GM21576 (cell line): ENCODE results near the gene VPS16.
A peak's percentile ranks its signal among the peaks of the same experiment; 100 is the strongest.

Source experiments
- ATAC-seq: cut with Tn5 transposase; IDR thresholded peaks from one replicate; pipeline ENCODE4 v1.9.1; 2021; ENCODE audit warnings: mild to moderate bottlenecking, moderate library complexity; ENCODE audit not compliant: unreplicated experiment

Gene VPS16

DNA sequence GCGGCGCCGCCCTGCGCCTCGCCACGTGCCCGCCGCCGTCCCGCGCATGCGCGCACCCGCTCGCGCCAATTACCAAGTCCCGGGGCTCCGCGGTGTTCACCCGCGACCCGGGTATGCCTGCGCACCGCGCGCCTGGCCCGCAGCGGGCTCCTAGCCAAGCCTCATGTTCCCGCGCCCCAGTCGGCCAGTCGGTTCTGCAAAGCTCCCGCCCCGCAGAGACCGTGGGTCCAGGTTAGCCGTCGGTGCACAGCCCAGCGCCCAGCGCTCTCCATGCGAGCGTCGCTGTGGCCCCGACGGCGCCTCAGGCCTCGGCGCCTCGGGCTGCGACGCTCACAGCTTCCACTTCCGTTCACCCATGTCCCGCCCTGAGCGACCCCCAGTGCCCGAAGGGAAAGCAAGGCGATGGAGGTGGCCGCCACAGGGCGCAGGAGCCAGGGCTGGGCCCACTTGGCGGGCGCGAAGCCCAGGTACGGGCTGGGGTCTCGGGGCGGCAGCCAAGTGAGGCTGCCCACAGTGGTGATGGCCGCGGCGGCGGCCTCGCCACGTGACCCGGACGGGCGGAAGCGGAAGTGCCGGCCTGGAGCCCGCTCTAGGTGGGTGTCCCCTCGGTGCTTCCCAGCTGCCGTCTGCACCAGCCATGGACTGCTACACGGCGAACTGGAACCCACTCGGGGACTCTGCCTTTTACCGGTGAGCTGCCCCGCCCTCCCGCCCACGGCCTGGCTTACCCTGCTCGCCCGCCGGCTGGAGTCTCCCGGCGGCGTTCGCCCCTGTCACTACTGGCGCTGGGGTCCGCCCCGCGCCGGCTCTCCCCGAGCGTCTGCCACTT, at the start of gene VPS16, which contains the start of gene PCED1A:
Gene VPS16, plus strand, starts transcription at position 608 of the 829 bp plus-strand sequence. Its CDS starts 30 bp downstream, at position 638.
Gene PCED1A, minus strand, starts transcription at position 518 of the 829 bp plus-strand sequence. CDS start 743 bp downstream, outside the sequence.
- peak; percentile 93 for ATAC-seq

GRCh38 chr20:2793471-2793870, 47.1 kb upstream of the VPS16 start:
- no peak for ATAC-seq

- no peak for ATAC-seq
These were observed 46.3 kb upstream of the VPS16 start for GRCh38 chr20:2794202-2794748.

DNA sequence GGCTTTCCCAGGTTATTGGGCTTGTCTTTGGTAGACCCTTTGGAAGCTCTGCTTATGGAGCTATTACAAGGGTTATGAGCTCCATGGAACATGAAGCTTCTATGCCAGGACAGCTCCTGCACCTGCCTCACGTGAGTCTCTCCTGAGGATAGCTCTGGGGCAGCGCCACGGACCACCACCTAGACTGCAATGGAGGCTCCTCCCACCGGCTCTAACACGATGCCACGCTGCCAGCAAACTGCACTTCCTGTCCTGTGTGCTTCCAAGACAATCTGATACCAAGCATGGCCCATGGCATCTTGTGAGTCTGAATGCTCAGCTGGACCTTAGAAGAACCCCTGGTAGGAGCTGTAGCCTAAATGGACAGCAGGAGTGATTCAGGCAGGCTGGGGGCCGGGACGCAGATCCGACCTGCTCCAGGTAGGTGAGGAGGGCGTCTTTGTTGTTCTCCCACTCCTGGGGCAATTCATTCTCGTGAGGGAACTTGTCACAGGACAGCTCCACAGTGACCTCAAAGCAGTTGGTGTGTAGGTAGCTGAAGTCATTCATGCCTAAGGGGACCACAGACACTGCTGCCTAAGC, 45.6 kb upstream of the VPS16 start:
- ATAC-seq, result no peak

DNA sequence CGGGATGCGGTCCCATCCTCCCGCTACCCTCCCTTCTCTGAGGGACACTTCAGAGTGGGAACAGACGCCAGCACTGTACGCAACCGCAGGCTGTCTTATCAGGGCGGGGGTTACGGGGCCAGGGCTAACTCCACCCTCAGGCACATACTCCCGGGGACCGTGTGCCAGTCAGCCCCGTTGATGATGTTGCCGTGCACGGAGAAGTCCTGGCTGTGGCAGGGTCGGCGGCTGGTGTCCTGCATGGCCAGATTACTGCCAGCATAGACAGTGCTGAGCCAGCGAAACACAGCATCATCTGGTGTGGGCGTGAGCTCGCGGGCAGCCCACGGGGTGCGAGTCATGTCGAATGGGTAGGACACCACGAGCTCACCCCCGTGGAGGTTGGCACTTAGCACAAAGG, 45.1 kb upstream of the VPS16 start:
- ATAC-seq, result no peak

GRCh38 chr20:2796011-2796660, 44.4 kb upstream of the VPS16 start:
- ATAC-seq, result no peak

GRCh38 chr20:2797136-2797983, 43.2 kb upstream of the VPS16 start:
- ATAC-seq, result no peak

- ATAC-seq, result no peak
These were observed 42.3 kb upstream of the VPS16 start for GRCh38 chr20:2798095-2798805.

GRCh38 chr20:2798814-2799213, 41.7 kb upstream of the VPS16 start:
- no peak for ATAC-seq

- ATAC-seq, result no peak
These were observed 41.3 kb upstream of the VPS16 start for GRCh38 chr20:2799271-2799670.

DNA sequence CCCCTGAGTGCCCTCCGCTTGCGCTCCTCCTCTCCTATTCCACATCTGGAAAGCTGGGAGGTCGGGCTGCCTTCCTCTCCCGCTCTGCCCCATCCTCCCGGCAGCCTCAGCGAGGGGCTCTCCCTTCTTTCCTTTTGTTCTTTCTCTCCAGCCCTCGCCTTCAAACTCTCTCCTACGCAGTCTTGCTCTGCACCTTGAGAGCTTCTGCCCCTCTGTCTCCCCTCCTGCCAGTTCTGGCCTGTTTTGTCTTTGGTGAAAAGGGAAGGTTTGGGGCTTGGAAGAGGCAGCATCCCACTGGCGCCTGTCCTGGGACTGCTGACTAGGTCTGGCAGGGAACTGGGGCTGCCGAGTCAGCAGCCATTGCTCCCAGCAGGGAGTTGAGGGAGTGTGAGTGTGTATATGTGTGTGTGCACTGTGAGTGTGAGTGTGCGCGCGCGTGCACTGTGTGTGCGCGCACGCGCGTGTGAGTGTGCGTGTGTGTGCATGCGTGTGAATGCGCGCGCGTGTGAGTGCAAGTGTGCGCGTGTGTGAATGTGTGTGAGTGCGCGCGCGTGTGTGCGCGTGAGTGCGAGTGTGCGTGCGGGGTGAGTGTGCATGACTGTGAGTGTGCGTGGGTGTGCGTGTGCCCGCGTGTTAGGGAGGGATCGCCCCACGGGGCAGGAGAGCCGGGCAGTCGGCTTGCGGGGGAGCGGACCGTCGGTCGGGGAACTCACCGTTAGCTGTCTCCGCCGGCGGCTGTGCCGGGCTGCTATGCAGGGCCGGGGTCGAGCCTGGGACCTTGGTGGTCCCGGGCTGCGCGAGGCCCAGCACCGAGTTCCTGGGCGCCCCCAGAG, 40.6 kb upstream of the VPS16 start:
- ATAC-seq, result no peak

- no peak for ATAC-seq
These were observed 39.8 kb upstream of the VPS16 start, which contains the start of gene CPXM1 for GRCh38 chr20:2800521-2801285. CPXM1 (minus strand) TSS chr20:2800627; CDS start chr20:2800572, 55 bp downstream.

DNA sequence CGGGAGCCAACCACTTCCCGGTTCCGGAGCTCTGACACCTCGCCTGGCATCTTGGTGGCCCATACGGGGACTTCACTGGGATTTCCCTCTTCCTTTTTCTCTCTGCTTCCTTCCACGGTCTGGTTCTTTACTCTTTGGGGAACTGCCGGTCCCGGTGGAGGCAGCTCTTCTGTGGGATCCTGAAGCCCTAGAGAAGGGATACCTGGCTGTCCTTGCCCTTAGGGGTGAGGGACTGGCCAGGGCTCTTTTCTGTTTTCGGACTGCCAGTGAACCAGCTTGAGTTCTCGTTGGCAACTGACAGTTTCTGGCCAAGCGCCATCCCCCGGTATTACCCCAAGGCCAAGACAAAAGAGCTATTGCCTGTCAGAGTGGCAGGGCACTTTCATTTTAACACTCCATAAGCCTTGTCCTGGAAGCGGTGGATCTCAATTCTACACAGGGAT, 39.2 kb upstream of the VPS16 start:
- ATAC-seq, result no peak

- no peak for ATAC-seq
These were observed 36.3 kb upstream of the VPS16 start for GRCh38 chr20:2804041-2804828.

- no peak for ATAC-seq
These were observed 35.5 kb upstream of the VPS16 start for GRCh38 chr20:2804852-2805688.

DNA sequence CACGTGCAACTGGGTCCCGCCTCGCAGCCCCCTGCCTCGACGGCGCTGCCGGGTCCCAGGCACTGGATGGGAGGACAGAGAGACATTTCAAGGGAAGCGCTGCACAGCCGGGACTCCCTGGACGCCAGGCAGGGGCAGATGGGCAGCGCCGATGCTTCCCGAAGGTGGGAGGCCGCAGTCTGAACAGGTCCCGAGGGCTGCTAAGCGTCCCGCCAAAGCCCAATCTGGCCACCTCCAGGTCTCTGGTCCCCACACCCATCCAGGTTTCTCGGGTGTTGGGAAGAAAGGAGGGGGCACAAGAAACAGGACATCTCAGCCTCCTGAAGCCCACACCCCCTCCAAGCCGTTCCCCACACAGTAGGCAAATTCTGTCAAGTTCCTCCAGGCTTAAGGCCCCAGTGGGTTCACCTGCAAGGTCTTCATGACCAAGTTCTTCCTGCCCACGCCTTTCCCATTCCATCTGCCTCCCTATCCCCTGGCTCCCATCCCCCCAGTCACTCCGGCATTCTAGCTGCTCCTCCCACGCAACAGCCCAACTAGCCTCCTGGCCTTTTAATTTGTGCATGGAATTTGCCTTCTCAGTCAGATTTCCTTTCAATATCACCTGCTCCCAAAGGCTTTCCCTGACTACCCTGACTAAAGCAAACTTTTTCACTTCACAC, 34.7 kb upstream of the VPS16 start:
- no peak for ATAC-seq
